ENCODE data around the gene SMAD3.

GRCh38 chr15:67190813-67191212 is 125.4 kb downstream of the SMAD3 start:
- TF ChIP-seq CTCF (conservative IDR thresholded peaks at IDR 0.05 in 1 of 2, IDR thresholded peaks at IDR 0.05 in 1 of 2; ENCODE audit: extremely low read depth in 1 of 2, insufficient read depth in 1 of 2, low read depth in 1 of 2, low read length in 2 of 2): no peak
- TF ChIP-seq EZH2 (IDR thresholded peaks at IDR 0.05; ENCODE audit: borderline replicate concordance, low read length): no peak
